Prostate gland (tissue), 2 donors: Measurements from ENCODE around the gene MSMP. TPM values are rescaled to one million over a fixed set of nuclear protein-coding genes. Genes with fewer than 3 reads are reported as not detected.

Source experiments
- DNase-seq: peaks from one replicate; pipeline ENCODE4 v3.0.0-alpha.2; 2019; ENCODE audit warnings: low spot score
- H3K27ac ChIP-seq, 2 donors: fragments of 200-600 bp; sonication (generic); 2 replicates each; pipeline ENCODE4 v1.5.1; 2017 to 2019
- H3K27me3 ChIP-seq: fragments of 200-600 bp; sonication (generic); replicated peaks from 2 replicates; pipeline ENCODE4 v1.5.1; 2019; ENCODE audit not compliant: insufficient read depth
- H3K36me3 ChIP-seq, 2 donors: fragments of 200-600 bp; sonication (generic); 1 replicate in 1 of 2; 2 replicates in 1 of 2; pipeline versions ENCODE4 v1.5.1 to v1.8.1; 2017 to 2019
- H3K4me1 ChIP-seq: fragments of 200-600 bp; sonication (generic); replicated peaks from 2 replicates; pipeline ENCODE4 v1.5.1; 2019
- H3K4me3 ChIP-seq, 2 donors: fragments of 200-600 bp; sonication (generic); 2 replicates each; pipeline ENCODE4 v1.5.1; 2017 to 2019
- H3K9me3 ChIP-seq: fragments of 200-600 bp; sonication (generic); 2 replicates; pipeline ENCODE4 v1.5.1; 2017
- POLR2A ChIP-seq: fragments of 450-650 bp; IDR thresholded peaks from one replicate; pipeline ENCODE4 v1.6.1; 2016; ENCODE audit warnings: antibody characterized with exemption, mild to moderate bottlenecking
- POLR2AphosphoS5 ChIP-seq: sonication (generic); formaldehyde crosslinking; IDR thresholded peaks from one replicate; pipeline ENCODE4 v1.6.1; 2017; ENCODE audit warnings: antibody characterized with exemption
- WGBS: methylation state at CpG from one replicate; pipeline ENCODE4 v1.1.5; 2018; 5-methylcytosine and 5-hydroxymethylcytosine counted together
- intact Hi-C: fragments of 100-400 bp; cut with DNase I; formaldehyde crosslinking; loops from one replicate; pipeline ENCODE4 v1.14.2; 2022
- total RNA-seq, 2 donors: library from RNA; depleted of rRNA; stranded (reverse); fragments of >200 nt; gene quantifications; one replicate each; pipeline ENCODE4 v1.1.0, GENCODE V29; 2016
- TF ChIP-seq, protein P1 (sequence below), 4 experiments: fragments of 200-600 bp in 2 of 4; fragments of 450-650 bp in 2 of 4; sonication (generic) in 2 of 4; IDR thresholded peaks; 1 replicate in 3 of 4; 2 replicates in 1 of 4; pipeline ENCODE4 v1.5.1; 2016 to 2019; ENCODE audit warnings: antibody characterized with exemption in 4 of 4, mild to moderate bottlenecking in 2 of 4, moderate library complexity in 2 of 4

Gene MSMP
- total RNA-seq, 2 donors from 2014 or later: not detected

DNA sequence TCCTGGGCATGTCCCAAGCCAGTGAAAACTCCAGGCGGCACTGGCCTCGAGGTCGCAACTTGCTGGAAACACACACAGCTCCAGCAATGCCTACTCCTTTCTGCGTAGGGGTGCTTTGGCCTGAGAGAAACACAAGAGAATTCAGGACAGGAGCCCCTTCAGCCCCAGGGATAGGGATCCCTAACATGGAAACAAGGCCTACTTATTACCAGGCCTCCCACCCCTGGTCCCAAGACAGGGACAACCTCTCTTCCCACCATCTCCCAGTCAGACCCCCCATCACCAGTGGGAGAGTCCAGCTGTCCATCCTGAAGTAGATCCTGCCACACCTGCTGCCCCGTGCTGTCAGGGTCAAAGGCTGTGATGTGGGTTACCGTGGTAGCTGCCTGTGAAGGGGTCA lies 13.8 kb downstream of the MSMP start:
- Histone ChIP-seq H3K4me1 (no peaks in the 10 kb centered on the region), H3K36me3 (peaks cover 16 to 48% of the 10 kb centered on the region in 2 donors), H3K9me3 (no peaks in the 10 kb centered on the region), H3K4me3 (no peak overlapping the region), H3K27ac (no peak overlapping the region), H3K27me3 (no peaks in the 10 kb centered on the region)
- DNase-seq: no peak
- 79% methylated on average over 6 of the region's 6 CpGs for WGBS
- no peak for TF ChIP-seq POLR2AphosphoS5
- no peak for TF ChIP-seq POLR2A
- TF ChIP-seq, protein P1, sequence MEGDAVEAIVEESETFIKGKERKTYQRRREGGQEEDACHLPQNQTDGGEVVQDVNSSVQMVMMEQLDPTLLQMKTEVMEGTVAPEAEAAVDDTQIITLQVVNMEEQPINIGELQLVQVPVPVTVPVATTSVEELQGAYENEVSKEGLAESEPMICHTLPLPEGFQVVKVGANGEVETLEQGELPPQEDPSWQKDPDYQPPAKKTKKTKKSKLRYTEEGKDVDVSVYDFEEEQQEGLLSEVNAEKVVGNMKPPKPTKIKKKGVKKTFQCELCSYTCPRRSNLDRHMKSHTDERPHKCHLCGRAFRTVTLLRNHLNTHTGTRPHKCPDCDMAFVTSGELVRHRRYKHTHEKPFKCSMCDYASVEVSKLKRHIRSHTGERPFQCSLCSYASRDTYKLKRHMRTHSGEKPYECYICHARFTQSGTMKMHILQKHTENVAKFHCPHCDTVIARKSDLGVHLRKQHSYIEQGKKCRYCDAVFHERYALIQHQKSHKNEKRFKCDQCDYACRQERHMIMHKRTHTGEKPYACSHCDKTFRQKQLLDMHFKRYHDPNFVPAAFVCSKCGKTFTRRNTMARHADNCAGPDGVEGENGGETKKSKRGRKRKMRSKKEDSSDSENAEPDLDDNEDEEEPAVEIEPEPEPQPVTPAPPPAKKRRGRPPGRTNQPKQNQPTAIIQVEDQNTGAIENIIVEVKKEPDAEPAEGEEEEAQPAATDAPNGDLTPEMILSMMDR (IDR thresholded peaks at IDR 0.05): no peak
- intact Hi-C loops: no loop called here

DNA sequence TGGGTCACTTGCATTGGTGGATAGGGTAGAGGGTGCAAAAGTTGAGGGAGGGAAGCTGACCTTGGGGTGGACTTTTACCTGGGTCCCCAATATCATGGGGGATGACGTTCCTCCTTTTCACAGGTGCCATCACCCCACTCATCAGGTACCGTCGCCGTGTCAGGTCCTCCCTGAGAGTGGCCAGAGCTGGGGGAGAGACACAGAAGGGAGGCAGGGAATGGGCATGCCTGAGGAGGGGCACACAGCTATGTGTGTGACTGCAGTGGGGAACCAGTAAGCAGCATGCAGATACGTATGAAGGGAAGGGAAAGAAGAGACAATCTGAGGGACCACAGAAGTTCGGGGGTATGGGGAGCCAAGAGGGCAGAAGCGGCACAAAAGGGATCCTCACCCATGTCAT lies 15.2 kb downstream of the MSMP start:
- intact Hi-C loops: loop anchor here (10.0 kb wide), 1 partner anchor 624 kb away; the partner anchor contains the start of gene ATOSB
- H3K9me3 ChIP-seq: no peaks in the 10 kb centered on the region
- no peak for TF ChIP-seq POLR2AphosphoS5
- no peak for TF ChIP-seq POLR2A
- TF ChIP-seq, protein P1 (IDR thresholded peaks at IDR 0.05): no peak
- no peaks in the 10 kb centered on the region for H3K4me1 ChIP-seq
- DNase-seq: no peak
- no peak overlapping the region for H3K27ac ChIP-seq
- no peak overlapping the region for H3K4me3 ChIP-seq
- 86% methylated on average over 7 of the region's 7 CpGs for WGBS
- peaks cover 18 to 42% of the 10 kb centered on the region in 2 donors for H3K36me3 ChIP-seq
- no peaks in the 10 kb centered on the region for H3K27me3 ChIP-seq

DNA sequence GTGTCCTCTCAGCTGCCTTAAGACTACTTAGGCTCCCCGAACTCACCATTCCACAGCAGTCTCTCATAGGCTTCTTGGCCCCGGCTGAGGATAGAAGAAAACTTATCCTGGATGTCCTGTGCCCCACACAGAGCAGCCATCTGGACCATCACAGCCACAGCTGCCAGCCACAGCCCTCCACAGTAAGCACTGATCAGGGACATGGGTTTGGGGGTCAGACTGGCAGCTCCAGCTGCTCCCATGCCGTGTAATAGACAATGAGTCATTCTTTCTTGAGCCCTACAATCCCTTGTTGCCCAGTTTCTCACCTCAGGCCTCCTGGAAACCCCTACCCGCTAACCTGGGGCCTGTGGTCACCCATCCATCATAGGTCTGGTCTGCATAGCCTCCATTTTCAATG lies 15.9 kb downstream of the MSMP start:
- intact Hi-C loops: loop anchor here (10.0 kb wide), 1 partner anchor 623 kb away; the partner anchor contains the start of gene ATOSB
- Histone ChIP-seq H3K27ac (no peak overlapping the region), H3K4me1 (peaks cover 4% of the 10 kb centered on the region), H3K36me3 (peaks cover 18 to 34% of the 10 kb centered on the region in 2 donors), H3K9me3 (no peaks in the 10 kb centered on the region), H3K4me3 (no peak overlapping the region), H3K27me3 (no peaks in the 10 kb centered on the region)
- no peak for DNase-seq
- WGBS: 76% methylated on average over 4 of the region's 4 CpGs
- no peak for TF ChIP-seq POLR2AphosphoS5
- TF ChIP-seq POLR2A: no peak

DNA sequence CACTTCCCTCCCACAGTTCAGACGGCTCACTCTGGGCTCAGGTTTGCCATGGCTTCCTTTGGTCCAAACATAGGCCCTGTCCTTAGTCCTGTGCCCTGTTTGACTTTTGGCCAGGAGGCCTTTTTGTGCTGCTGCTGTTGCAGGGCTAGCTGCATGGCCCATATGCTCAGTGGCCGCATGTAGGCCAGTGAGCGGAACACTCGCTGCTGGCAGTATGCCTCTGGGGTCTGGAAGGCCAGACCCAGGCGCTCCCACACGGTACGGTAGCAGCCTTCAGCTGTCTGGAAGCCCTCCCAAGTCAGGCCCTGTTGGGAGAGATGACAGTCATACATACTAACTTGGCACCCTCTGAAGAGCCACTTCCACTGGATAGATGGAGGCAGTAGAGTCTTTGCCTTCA lies 16.9 kb downstream of the MSMP start:
- 66% methylated on average over 7 of the region's 7 CpGs for WGBS
- Histone ChIP-seq H3K27ac (no peak overlapping the region), H3K27me3 (no peaks in the 10 kb centered on the region), H3K9me3 (no peaks in the 10 kb centered on the region), H3K4me1 (peaks cover 4% of the 10 kb centered on the region), H3K4me3 (no peak overlapping the region), H3K36me3 (peaks cover 18 to 29% of the 10 kb centered on the region in 2 donors)
- TF ChIP-seq POLR2AphosphoS5 (no peak), POLR2A (no peak)
- TF ChIP-seq, protein P1 (IDR thresholded peaks at IDR 0.05): no peak
- DNase-seq: no peak
- intact Hi-C loops: loop anchor here (10.0 kb wide), 1 partner anchor 622 kb away; the partner anchor contains the start of gene ATOSB

DNA sequence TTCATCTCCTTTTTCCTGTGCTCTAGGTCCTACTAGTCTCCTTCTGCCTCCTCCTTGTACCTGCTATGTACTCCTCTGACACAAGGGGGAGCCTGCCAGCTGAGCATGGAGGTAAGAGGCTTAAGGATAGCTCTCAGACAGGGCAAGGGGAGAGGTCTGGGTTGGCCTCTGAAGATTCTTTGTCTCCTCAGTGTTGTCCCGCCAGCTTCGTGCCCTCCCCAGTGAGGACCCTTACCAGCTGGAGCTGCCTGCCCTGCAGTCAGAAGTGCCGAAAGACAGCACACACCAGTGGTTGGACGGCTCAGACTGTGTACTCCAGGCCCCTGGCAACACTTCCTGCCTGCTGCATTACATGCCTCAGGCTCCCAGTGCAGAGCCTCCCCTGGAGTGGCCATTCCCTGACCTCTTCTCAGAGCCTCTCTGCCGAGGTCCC lies 17.9 kb downstream of the MSMP start:
- intact Hi-C loops: loop anchor here (10.0 kb wide), 1 partner anchor 621 kb away; the partner anchor contains the start of gene ATOSB
- Histone ChIP-seq H3K27ac (no peak overlapping the region), H3K36me3 (peaks cover 18 to 29% of the 10 kb centered on the region in 2 donors), H3K4me1 (peaks cover 4% of the 10 kb centered on the region), H3K9me3 (no peaks in the 10 kb centered on the region), H3K4me3 (no peak overlapping the region), H3K27me3 (no peaks in the 10 kb centered on the region)
- DNase-seq: peak; percentile 62
- 40% methylated on average over 5 of the region's 5 CpGs for WGBS
- TF ChIP-seq, protein P1 (IDR thresholded peaks at IDR 0.05): peak; percentile 24 to 78 (median 62)
- TF ChIP-seq POLR2AphosphoS5 (peak; percentile 44), POLR2A (no peak)
